ENCODE data around the gene ALS2CL.

ALS2CL gene

GRCh38 chr3:46664188-46664970 is 29.1 kb downstream of the ALS2CL start:
- H2BK120ac ChIP-seq (ENCODE audit: low read depth, low read length), result no peak overlapping the region
- H3K27ac ChIP-seq (replicated peaks; ENCODE audit: low read length), result no peak overlapping the region
- H3K14ac ChIP-seq (ENCODE audit: low read length), result no peak overlapping the region
- WGBS, 2 donors (ENCODE audit: extremely low coverage in 2 of 2, insufficient read length in 2 of 2, insufficient replicate concordance in 1 of 2), result no CpG with 5 or more reads among the region's 6 CpGs
- no peak overlapping the region for H3K4me2 ChIP-seq (ENCODE audit: insufficient read depth, low read length, poor library complexity, severe bottlenecking)
- H2BK15ac ChIP-seq (ENCODE audit: low read length), result peak overlapping the region; percentile 33
- H3K9ac ChIP-seq (ENCODE audit: low read depth, low read length, poor library complexity), result no peak overlapping the region
- H2BK12ac ChIP-seq (ENCODE audit: low read length), result no peak overlapping the region
- no peaks in the 10 kb centered on the region for H3K36me3 ChIP-seq (replicated peaks in 1 of 2; ENCODE audit: control insufficient read depth in 2 of 2, insufficient read depth in 2 of 2, low read length in 2 of 2)
- H3K27me3 ChIP-seq (ENCODE audit: control insufficient read depth in 3 of 3, insufficient read depth in 3 of 3, low read depth in 1 of 3, low read length in 3 of 3), result peaks cover 0 to 6% (median 0%) of the 10 kb centered on the region in 3 experiments
- H3K4me3 ChIP-seq (ENCODE audit: low read length in 2 of 2), result no peak overlapping the region
- H2BK5ac ChIP-seq (ENCODE audit: low read length), result no peak overlapping the region
- peak overlapping the region; percentile 68 for H3K18ac ChIP-seq (ENCODE audit: low read length)
- H3K4ac ChIP-seq (ENCODE audit: low read length), result no peak overlapping the region
- H4K91ac ChIP-seq (ENCODE audit: low read depth, low read length, poor library complexity), result no peak overlapping the region
- H3K79me1 ChIP-seq (ENCODE audit: low read depth, low read length), result peaks cover 2% of the 10 kb centered on the region
- no peak overlapping the region for H3K23ac ChIP-seq (ENCODE audit: low read depth, low read length, poor library complexity)
- H4K8ac ChIP-seq (ENCODE audit: low read depth, low read length), result no peak overlapping the region
- no peak overlapping the region for H2AFZ ChIP-seq (ENCODE audit: low read length)
- H3K4me1 ChIP-seq (ENCODE audit: control insufficient read depth in 2 of 2, insufficient read depth in 1 of 2, low read depth in 1 of 2, low read length in 2 of 2), result peaks cover 0 to 41% of the 10 kb centered on the region in 2 donors
- DNase-seq (ENCODE audit: low spot score), result no peak
- H2AK5ac ChIP-seq (ENCODE audit: low read depth, low read length), result peak overlapping the region; percentile 61
- no peaks in the 10 kb centered on the region for H3K9me3 ChIP-seq (replicated peaks in 1 of 2; ENCODE audit: control insufficient read depth in 2 of 2, insufficient read depth in 1 of 2, low read depth in 1 of 2, low read length in 2 of 2)

- Histone ChIP-seq H3K23ac (ENCODE audit: low read depth, low read length, poor library complexity) (no peak overlapping the region), H3K27me3 (ENCODE audit: control insufficient read depth in 3 of 3, insufficient read depth in 3 of 3, low read depth in 1 of 3, low read length in 3 of 3) (peaks cover 0 to 6% (median 0%) of the 10 kb centered on the region in 3 experiments), H3K18ac (ENCODE audit: low read length) (peak overlapping the region; percentile 68), H3K4me1 (ENCODE audit: control insufficient read depth in 2 of 2, insufficient read depth in 1 of 2, low read depth in 1 of 2, low read length in 2 of 2) (peaks cover 0 to 42% of the 10 kb centered on the region in 2 donors), H4K91ac (ENCODE audit: low read depth, low read length, poor library complexity) (no peak overlapping the region), H2BK120ac (ENCODE audit: low read depth, low read length) (no peak overlapping the region), H3K79me1 (ENCODE audit: low read depth, low read length) (peaks cover 2% of the 10 kb centered on the region), H3K4me3 (ENCODE audit: low read length in 2 of 2) (no peak overlapping the region), H2AFZ (ENCODE audit: low read length) (no peak overlapping the region), H2BK15ac (ENCODE audit: low read length) (peak overlapping the region; percentile 10), H3K9me3 (replicated peaks in 1 of 2; ENCODE audit: control insufficient read depth in 2 of 2, insufficient read depth in 1 of 2, low read depth in 1 of 2, low read length in 2 of 2) (no peaks in the 10 kb centered on the region), H2BK12ac (ENCODE audit: low read length) (no peak overlapping the region), H4K8ac (ENCODE audit: low read depth, low read length) (no peak overlapping the region), H3K14ac (ENCODE audit: low read length) (no peak overlapping the region), H3K36me3 (replicated peaks in 1 of 2; ENCODE audit: control insufficient read depth in 2 of 2, insufficient read depth in 2 of 2, low read length in 2 of 2) (no peaks in the 10 kb centered on the region), H2AK5ac (ENCODE audit: low read depth, low read length) (peak overlapping the region; percentile 61), H3K4ac (ENCODE audit: low read length) (no peak overlapping the region), H3K27ac (replicated peaks; ENCODE audit: low read length) (no peak overlapping the region), H3K4me2 (ENCODE audit: insufficient read depth, low read length, poor library complexity, severe bottlenecking) (no peak overlapping the region), H2BK5ac (ENCODE audit: low read length) (no peak overlapping the region), H3K9ac (ENCODE audit: low read depth, low read length, poor library complexity) (no peak overlapping the region)
- no CpG with 5 or more reads among the region's 8 CpGs for WGBS, 2 donors (ENCODE audit: extremely low coverage in 2 of 2, insufficient read length in 2 of 2, insufficient replicate concordance in 1 of 2)
- no peak for DNase-seq (ENCODE audit: low spot score)
These were observed 29.8 kb downstream of the ALS2CL start for GRCh38 chr3:46663591-46664135.

- Histone ChIP-seq H3K4me2 (ENCODE audit: insufficient read depth, low read length, poor library complexity, severe bottlenecking) (no peak overlapping the region), H3K4ac (ENCODE audit: low read length) (no peak overlapping the region), H3K4me3 (ENCODE audit: low read length in 2 of 2) (no peak overlapping the region), H2AFZ (ENCODE audit: low read length) (peak overlapping the region; percentile 6), H3K23ac (ENCODE audit: low read depth, low read length, poor library complexity) (no peak overlapping the region), H3K9ac (ENCODE audit: low read depth, low read length, poor library complexity) (no peak overlapping the region), H2AK5ac (ENCODE audit: low read depth, low read length) (peak overlapping the region; percentile 5), H2BK120ac (ENCODE audit: low read depth, low read length) (no peak overlapping the region), H3K36me3 (replicated peaks in 1 of 2; ENCODE audit: control insufficient read depth in 2 of 2, insufficient read depth in 2 of 2, low read length in 2 of 2) (no peaks in the 10 kb centered on the region), H3K9me3 (replicated peaks in 1 of 2; ENCODE audit: control insufficient read depth in 2 of 2, insufficient read depth in 1 of 2, low read depth in 1 of 2, low read length in 2 of 2) (no peaks in the 10 kb centered on the region), H3K27ac (replicated peaks; ENCODE audit: low read length) (no peak overlapping the region), H3K4me1 (ENCODE audit: control insufficient read depth in 2 of 2, insufficient read depth in 1 of 2, low read depth in 1 of 2, low read length in 2 of 2) (peaks cover 0 to 42% of the 10 kb centered on the region in 2 donors), H3K18ac (ENCODE audit: low read length) (peak overlapping the region; percentile 84), H3K27me3 (ENCODE audit: control insufficient read depth in 3 of 3, insufficient read depth in 3 of 3, low read depth in 1 of 3, low read length in 3 of 3) (peaks cover 0 to 6% (median 0%) of the 10 kb centered on the region in 3 experiments), H4K8ac (ENCODE audit: low read depth, low read length) (no peak overlapping the region), H4K91ac (ENCODE audit: low read depth, low read length, poor library complexity) (no peak overlapping the region), H2BK5ac (ENCODE audit: low read length) (no peak overlapping the region), H3K14ac (ENCODE audit: low read length) (no peak overlapping the region), H2BK15ac (ENCODE audit: low read length) (peak overlapping the region; percentile 0), H2BK12ac (ENCODE audit: low read length) (peak overlapping the region; percentile 87), H3K79me1 (ENCODE audit: low read depth, low read length) (peaks cover 2% of the 10 kb centered on the region)
- no peak for DNase-seq (ENCODE audit: low spot score)
- no CpG with 5 or more reads among the region's 17 CpGs for WGBS, 2 donors (ENCODE audit: extremely low coverage in 2 of 2, insufficient read length in 2 of 2, insufficient replicate concordance in 1 of 2)
These were observed 30.5 kb downstream of the ALS2CL start for GRCh38 chr3:46662771-46663551.
